GM12872 (cell line): ENCODE data around the gene SYT5.
A peak's percentile ranks its signal among the peaks of the same experiment; 100 is the strongest.

Source experiments
- CTCF ChIP-seq: IDR thresholded peaks from 3 replicates; pipeline ENCODE4 v1.5.1; 2011; ENCODE audit warnings: low read depth, mild to moderate bottlenecking, low read length, moderate library complexity; ENCODE audit not compliant: insufficient read depth

SYT5 gene

GRCh38 chr19:55160128-55160985 is 19.7 kb downstream of the SYT5 start:
- TF ChIP-seq CTCF, result peak; percentile 91

DNA sequence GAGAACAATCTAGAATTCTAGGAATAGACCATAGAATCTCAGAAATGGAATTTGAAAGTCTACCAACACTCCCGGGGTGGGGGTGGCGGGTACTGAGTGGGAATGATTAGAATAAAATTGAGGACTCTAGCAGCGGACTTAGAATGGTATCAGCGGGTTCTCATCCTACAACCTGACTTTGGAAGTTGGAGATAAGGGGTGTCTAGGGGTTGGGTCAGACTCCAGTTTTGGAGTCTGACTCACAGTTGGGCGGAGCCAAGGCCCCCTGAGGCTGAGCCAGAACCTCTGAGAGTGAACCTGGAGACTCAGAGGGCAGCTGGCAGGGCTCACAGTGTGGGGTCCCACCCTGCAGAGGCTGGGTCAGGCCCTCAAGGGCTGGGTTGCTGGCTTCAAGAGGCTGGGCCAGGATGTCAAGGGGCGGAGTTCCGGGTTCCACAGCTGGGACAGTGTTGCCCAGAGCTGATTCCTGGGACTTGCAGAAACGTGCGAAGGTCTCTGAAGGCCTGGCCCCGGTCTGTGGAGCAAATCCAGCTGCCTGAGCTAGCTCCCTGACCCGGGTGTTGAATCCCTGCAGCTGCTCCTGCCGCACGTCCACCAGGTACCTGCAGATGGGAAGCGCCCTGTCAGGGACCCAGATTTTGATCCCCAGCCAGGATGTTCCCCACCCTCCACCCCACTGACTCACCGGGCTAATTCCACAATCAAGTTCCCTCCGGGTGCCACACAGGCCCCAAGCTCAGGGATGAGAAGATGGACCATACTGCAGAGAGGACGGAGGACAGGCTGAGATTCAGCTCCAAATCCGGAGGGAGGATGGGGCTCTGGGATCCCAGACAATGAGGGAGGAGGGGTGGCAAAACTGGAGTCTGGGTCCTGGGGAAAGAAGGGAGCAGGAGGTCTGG is 21.0 kb downstream of the SYT5 start:
- TF ChIP-seq CTCF, result no peak

DNA sequence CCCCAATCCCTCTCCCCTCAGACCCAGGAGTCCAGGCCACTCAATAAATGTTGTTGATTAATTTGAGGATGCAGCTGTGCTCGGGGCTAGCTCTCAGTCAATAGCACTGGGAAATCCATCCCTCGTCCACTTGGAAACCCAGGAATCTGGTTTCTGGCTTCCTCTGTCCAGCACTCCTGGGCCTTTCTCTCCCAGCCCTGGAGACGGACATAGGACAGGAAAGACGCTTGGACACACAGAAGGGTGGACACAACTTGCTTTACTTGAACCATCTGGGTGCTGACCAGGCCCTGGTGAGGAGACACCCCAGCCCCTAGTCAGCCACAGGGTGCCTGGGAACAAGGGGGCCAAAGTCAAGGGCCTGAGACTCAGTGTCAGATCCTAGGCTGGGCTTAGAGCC is 21.7 kb downstream of the SYT5 start:
- TF ChIP-seq CTCF, result no peak

DNA sequence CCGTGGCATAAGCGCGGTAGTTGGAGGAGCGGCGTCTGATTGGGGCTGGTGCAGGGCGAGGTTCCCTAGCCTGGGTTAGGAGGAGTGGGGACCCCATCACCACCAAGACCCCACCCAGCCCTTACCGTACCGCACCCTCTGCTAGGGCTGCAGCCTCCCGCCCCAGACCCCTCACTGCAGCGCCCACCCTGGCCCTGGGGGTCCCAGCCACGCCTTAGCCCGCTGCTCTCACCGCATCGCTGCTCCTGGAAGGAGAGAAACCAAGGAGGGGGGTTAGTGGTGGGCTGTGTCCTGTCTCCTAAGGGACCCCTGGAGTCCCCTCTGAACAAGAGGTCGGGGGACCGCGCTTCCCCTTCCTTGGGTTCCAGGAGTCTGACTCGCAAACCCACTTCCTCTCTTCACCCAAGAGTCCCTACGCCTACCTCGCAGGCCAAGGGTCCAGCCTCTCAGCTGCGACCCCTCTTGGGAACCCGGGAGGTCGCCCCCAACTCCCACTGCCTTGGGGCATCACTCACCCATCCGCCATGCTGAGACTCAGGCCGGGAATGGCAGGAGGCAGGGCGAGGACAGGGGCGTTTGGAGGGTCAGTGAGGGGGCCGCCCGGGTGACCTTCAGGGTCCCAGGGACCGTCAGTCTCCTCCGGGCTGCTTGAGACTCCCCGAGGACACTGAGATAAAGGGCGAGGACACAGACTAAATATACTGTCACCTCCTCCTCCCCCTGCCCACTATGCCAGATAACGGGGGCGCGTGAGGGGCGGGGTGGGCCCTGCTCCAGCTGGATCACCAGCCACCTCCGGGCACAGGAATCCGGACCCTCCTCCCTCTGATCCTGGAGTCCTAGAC is 22.8 kb downstream of the SYT5 start, which contains the start of gene TNNI3:
TSS of gene TNNI3 (minus strand) at position 669 of the 845 bp plus-strand sequence. CDS start at position 526, 143 bp downstream.
- no peak for TF ChIP-seq CTCF

- no peak for TF ChIP-seq CTCF
These were observed 23.7 kb downstream of the SYT5 start for GRCh38 chr19:55156202-55157063.

- no peak for TF ChIP-seq CTCF
These were observed 26.3 kb downstream of the SYT5 start for GRCh38 chr19:55153652-55154264.
